HG02798 (cell line): Measurements from ENCODE around the gene GAB2.

ENCODE experiments used
- ATAC-seq: cut with Tn5 transposase; IDR thresholded peaks from one replicate; pipeline ENCODE4 v1.9.1; 2021; ENCODE audit warnings: mild to moderate bottlenecking; ENCODE audit not compliant: unreplicated experiment, poor library complexity

Gene GAB2

GRCh38 chr11:78349624-78350023, 68.0 kb downstream of the GAB2 start:
- no peak for ATAC-seq

- no peak for ATAC-seq
These were observed 68.5 kb downstream of the GAB2 start for GRCh38 chr11:78349114-78349513.

GRCh38 chr11:78347956-78348355, 69.7 kb downstream of the GAB2 start:
- ATAC-seq, result no peak

- ATAC-seq, result no peak
These were observed 70.8 kb downstream of the GAB2 start for GRCh38 chr11:78346799-78347198.

- ATAC-seq, result no peak
These were observed 72.2 kb downstream of the GAB2 start for GRCh38 chr11:78345450-78345849.

GRCh38 chr11:78344676-78345075, 72.9 kb downstream of the GAB2 start:
- no peak for ATAC-seq

GRCh38 chr11:78344094-78344493, 73.5 kb downstream of the GAB2 start:
- ATAC-seq, result no peak

GRCh38 chr11:78343303-78343702, 74.3 kb downstream of the GAB2 start:
- ATAC-seq, result no peak

GRCh38 chr11:78341841-78342240, 75.8 kb downstream of the GAB2 start:
- no peak for ATAC-seq

GRCh38 chr11:78340530-78340929, 77.1 kb downstream of the GAB2 start:
- ATAC-seq, result no peak

- ATAC-seq, result no peak
These were observed 77.7 kb downstream of the GAB2 start for GRCh38 chr11:78339945-78340344.

GRCh38 chr11:78339483-78339882, 78.1 kb downstream of the GAB2 start:
- no peak for ATAC-seq

- ATAC-seq, result no peak
These were observed 78.9 kb downstream of the GAB2 start for GRCh38 chr11:78338702-78339101.

- no peak for ATAC-seq
These were observed 79.5 kb downstream of the GAB2 start for GRCh38 chr11:78338138-78338537.

- ATAC-seq, result no peak
These were observed 80.1 kb downstream of the GAB2 start for GRCh38 chr11:78337554-78337924.

- ATAC-seq, result no peak
These were observed 80.6 kb downstream of the GAB2 start for GRCh38 chr11:78336877-78337553.

- no peak for ATAC-seq
These were observed 83.5 kb downstream of the GAB2 start for GRCh38 chr11:78334109-78334508.

GRCh38 chr11:78332872-78333271, 84.7 kb downstream of the GAB2 start:
- ATAC-seq, result no peak

- peak; percentile 59 for ATAC-seq
These were observed 85.3 kb downstream of the GAB2 start for GRCh38 chr11:78332174-78332866.

GRCh38 chr11:78331711-78332110, 85.9 kb downstream of the GAB2 start:
- ATAC-seq, result peak; percentile 9

GRCh38 chr11:78330361-78330760, 87.3 kb downstream of the GAB2 start:
- no peak for ATAC-seq

GRCh38 chr11:78327945-78328344, 89.7 kb downstream of the GAB2 start:
- ATAC-seq, result no peak
